Activated CD8-positive, alpha-beta memory T cell treated with anti-CD3 and anti-CD28 coated beads, Interleukin-2, amount 50 U/mL, for 4 hours (primary cell): Measurements from ENCODE around the gene LAMB2.

Source experiments
- DNase-seq: peaks from one replicate; pipeline ENCODE4 v3.0.0-alpha.2; 2020

Gene LAMB2

GRCh38 chr3:49120096-49120437 is 12.8 kb downstream of the LAMB2 start:
- no peak for DNase-seq

GRCh38 chr3:49119439-49119838 is 13.4 kb downstream of the LAMB2 start:
- DNase-seq, result no peak

- DNase-seq, result no peak
Measured at GRCh38 chr3:49119036-49119435, 13.8 kb downstream of the LAMB2 start.

- no peak for DNase-seq
Measured at GRCh38 chr3:49112262-49112661, 20.6 kb downstream of the LAMB2 start.

- DNase-seq, result no peak
Measured at GRCh38 chr3:49111347-49111746, 21.5 kb downstream of the LAMB2 start.

- DNase-seq, result no peak
Measured at GRCh38 chr3:49110780-49111179, 22.1 kb downstream of the LAMB2 start.

GRCh38 chr3:49108346-49108745 is 24.5 kb downstream of the LAMB2 start:
- no peak for DNase-seq

GRCh38 chr3:49104427-49105291 is 28.2 kb downstream of the LAMB2 start, which contains the start of gene QARS1:
TSS of gene QARS1 (minus strand) at chr3:49104757. CDS start at chr3:49104733, 24 bp downstream.
- DNase-seq, result peak; percentile 84

GRCh38 chr3:49104052-49104426 is 28.8 kb downstream of the LAMB2 start:
- no peak for DNase-seq

GRCh38 chr3:49100046-49100615 is 32.7 kb downstream of the LAMB2 start:
- no peak for DNase-seq

GRCh38 chr3:49098910-49099630 is 33.8 kb downstream of the LAMB2 start:
- no peak for DNase-seq

- DNase-seq, result no peak
Measured at GRCh38 chr3:49098429-49098828, 34.4 kb downstream of the LAMB2 start.

GRCh38 chr3:49093853-49094767 is 38.7 kb downstream of the LAMB2 start, which contains the start of gene QRICH1:
TSS of gene QRICH1 (minus strand) at chr3:49094071. CDS start at chr3:49077017, 17,054 bp downstream.
- peak; percentile 95 for DNase-seq

GRCh38 chr3:49092938-49093852 is 39.7 kb downstream of the LAMB2 start:
- DNase-seq, result peak; percentile 83

GRCh38 chr3:49081429-49081828 is 51.4 kb downstream of the LAMB2 start:
- no peak for DNase-seq

- no peak for DNase-seq
Measured at GRCh38 chr3:49079270-49079669, 53.6 kb downstream of the LAMB2 start.

- no peak for DNase-seq
Measured at GRCh38 chr3:49076646-49077045, 56.2 kb downstream of the LAMB2 start.

GRCh38 chr3:49076116-49076515 is 56.7 kb downstream of the LAMB2 start:
- DNase-seq, result no peak
